Astrocyte (in vitro differentiated cells and primary cell): Measurements from ENCODE around the gene CDC20. TPM values are rescaled to one million over a fixed set of nuclear protein-coding genes. Genes with fewer than 3 reads are reported as not detected.

Experiments
- DNase-seq: peaks from one replicate; pipeline ENCODE4 v3.0.0-alpha.2; 2010; ENCODE audit warnings: low read depth
- FAIRE-seq: peaks from 2 replicates; lab custom pipeline; 2011; peaks lifted over from hg19 to GRCh38; lab: Jason Lieb, UNC
- H2AFZ ChIP-seq: 2 replicates; pipeline ENCODE4 v1.6.0; 2012; ENCODE audit warnings: low read depth, low read length, inconsistent platforms
- H3K27ac ChIP-seq: 2 replicates; pipeline ENCODE4 v1.5.1; 2011; ENCODE audit warnings: low read depth, low read length, inconsistent platforms
- H3K27me3 ChIP-seq: 2 replicates; pipeline ENCODE4 v1.6.0; 2011; ENCODE audit warnings: low read length, inconsistent platforms; ENCODE audit not compliant: insufficient read depth
- H3K36me3 ChIP-seq: 2 replicates; pipeline ENCODE4 v1.5.1; 2011; ENCODE audit warnings: low read length, inconsistent platforms; ENCODE audit not compliant: insufficient read depth
- H3K4me1 ChIP-seq: 2 replicates; pipeline ENCODE4 v1.5.1; 2011; ENCODE audit warnings: low read length, inconsistent platforms; ENCODE audit not compliant: insufficient read depth
- H3K4me2 ChIP-seq: 2 replicates; pipeline ENCODE4 v1.6.0; 2012; ENCODE audit warnings: low read length, inconsistent platforms
- H3K4me3 ChIP-seq: 2 replicates; pipeline ENCODE4 v1.5.1; 2011; ENCODE audit warnings: low read depth, mild to moderate bottlenecking, low read length, inconsistent platforms; ENCODE audit not compliant: insufficient read depth
- H3K79me2 ChIP-seq: 2 replicates; pipeline ENCODE4 v1.6.0; 2012; ENCODE audit warnings: mild to moderate bottlenecking, low read length, inconsistent platforms; ENCODE audit not compliant: insufficient read depth
- H3K9ac ChIP-seq: 2 replicates; pipeline ENCODE4 v1.6.0; 2012; ENCODE audit warnings: mild to moderate bottlenecking, low read length, inconsistent platforms
- H3K9me3 ChIP-seq: 2 replicates; pipeline ENCODE4 v1.5.1; 2012; ENCODE audit warnings: low read depth, mild to moderate bottlenecking, low read length, inconsistent platforms; ENCODE audit not compliant: insufficient read depth
- H4K20me1 ChIP-seq: 2 replicates; pipeline ENCODE4 v1.6.0; 2012; ENCODE audit warnings: low read length, inconsistent platforms; ENCODE audit not compliant: insufficient read depth
- H3K27ac Mint-ChIP-seq: one replicate; pipeline ENCODE4 v1.8.0; 2021; ENCODE audit warnings: mild to moderate bottlenecking, mixed read lengths; ENCODE audit not compliant: unreplicated experiment
- H3K27me3 Mint-ChIP-seq: one replicate; pipeline ENCODE4 v1.8.0; 2021; ENCODE audit warnings: low read depth, mixed read lengths; ENCODE audit not compliant: unreplicated experiment
- H3K36me3 Mint-ChIP-seq: one replicate; pipeline ENCODE4 v1.8.0; 2021; ENCODE audit warnings: low read depth, mixed read lengths; ENCODE audit not compliant: unreplicated experiment
- H3K4me1 Mint-ChIP-seq: one replicate; pipeline ENCODE4 v1.8.0; 2021; ENCODE audit warnings: low read depth, mixed read lengths; ENCODE audit not compliant: unreplicated experiment
- H3K4me3 Mint-ChIP-seq: one replicate; pipeline ENCODE4 v1.8.0; 2021; ENCODE audit warnings: mild to moderate bottlenecking, moderate library complexity, mixed read lengths; ENCODE audit not compliant: unreplicated experiment
- H3K9me3 Mint-ChIP-seq: one replicate; pipeline ENCODE4 v1.8.0; 2021; ENCODE audit warnings: mild to moderate bottlenecking, mixed read lengths; ENCODE audit not compliant: unreplicated experiment
- CTCF ChIP-seq: IDR thresholded peaks from 2 replicates; pipeline ENCODE4 v1.5.1; 2011; ENCODE audit warnings: low read depth, mild to moderate bottlenecking, inconsistent platforms, low read length, moderate library complexity; ENCODE audit not compliant: insufficient read depth
- EZH2 ChIP-seq: IDR thresholded peaks from 2 replicates; pipeline ENCODE4 v1.6.1; 2012; ENCODE audit warnings: mild to moderate bottlenecking, low read length, inconsistent platforms; ENCODE audit not compliant: insufficient read depth
- total RNA-seq: library from RNA; stranded (reverse); gene quantifications from 2 replicates; pipeline ENCODE4 v1.2.1, GENCODE V29; 2021

The CDC20 gene
- total RNA-seq, 1 donor from 2014 or later: 14.5 TPM

DNA sequence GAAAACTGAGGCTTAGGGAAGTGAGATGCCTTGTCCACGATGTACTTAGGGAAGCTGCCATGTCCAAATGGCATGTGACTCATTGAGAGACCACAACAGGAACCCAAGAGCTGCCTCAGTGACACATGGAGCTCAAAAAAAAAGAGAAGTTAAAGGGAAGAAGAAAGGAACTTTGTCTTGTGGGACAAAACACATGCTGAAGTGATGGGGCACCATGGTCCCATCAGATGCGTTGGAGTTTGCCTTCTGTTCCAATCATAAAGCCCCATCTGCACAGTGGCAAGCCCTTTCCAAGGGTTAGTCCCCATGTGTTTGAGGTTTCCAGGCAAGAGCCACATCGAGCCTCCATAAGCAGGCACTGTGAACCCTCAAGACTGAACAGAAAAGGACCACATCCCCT lies 22.8 kb downstream of the CDC20 start:
- Mint-ChIP-seq H3K27me3 (no peaks in the 10 kb centered on the region), H3K4me3 (no peak overlapping the region), H3K27ac (no peak overlapping the region), H3K36me3 (peaks cover 25% of the 10 kb centered on the region), H3K9me3 (no peaks in the 10 kb centered on the region), H3K4me1 (peaks cover 6% of the 10 kb centered on the region)
- DNase-seq (no peak), FAIRE-seq (no peak)
- H4K20me1 ChIP-seq: peaks cover 11% of the 10 kb centered on the region
- no peak for TF ChIP-seq EZH2
- no peak for TF ChIP-seq CTCF
- no peak overlapping the region for H3K9ac ChIP-seq
- peaks cover 50% of the 10 kb centered on the region for H3K36me3 ChIP-seq
- no peaks in the 10 kb centered on the region for H3K27me3 ChIP-seq
- H3K27ac ChIP-seq: no peak overlapping the region
- no peak overlapping the region for H2AFZ ChIP-seq
- H3K4me1 ChIP-seq: no peaks in the 10 kb centered on the region
- H3K4me2 ChIP-seq: no peak overlapping the region
- no peaks in the 10 kb centered on the region for H3K9me3 ChIP-seq
- H3K4me3 ChIP-seq: no peak overlapping the region
- peaks cover 4% of the 10 kb centered on the region for H3K79me2 ChIP-seq

- Histone ChIP-seq H3K79me2 (peaks cover 10% of the 10 kb centered on the region), H3K4me1 (no peaks in the 10 kb centered on the region), H4K20me1 (peaks cover 16% of the 10 kb centered on the region), H3K9me3 (no peaks in the 10 kb centered on the region), H3K27me3 (no peaks in the 10 kb centered on the region), H3K4me3 (no peak overlapping the region), H3K27ac (no peak overlapping the region), H2AFZ (no peak overlapping the region), H3K9ac (no peak overlapping the region), H3K4me2 (no peak overlapping the region), H3K36me3 (peaks cover 56% of the 10 kb centered on the region)
- no peaks in the 10 kb centered on the region for H3K27me3 Mint-ChIP-seq
- TF ChIP-seq EZH2: no peak
- no peak for TF ChIP-seq CTCF
- H3K27ac Mint-ChIP-seq: no peak overlapping the region
- no peak overlapping the region for H3K4me3 Mint-ChIP-seq
- DNase-seq (no peak), FAIRE-seq (no peak)
- H3K9me3 Mint-ChIP-seq: no peaks in the 10 kb centered on the region
- peaks cover 26% of the 10 kb centered on the region for H3K36me3 Mint-ChIP-seq
- peaks cover 6% of the 10 kb centered on the region for H3K4me1 Mint-ChIP-seq
These were observed 23.4 kb downstream of the CDC20 start for GRCh38 chr1:43382027-43382779.

GRCh38 chr1:43383449-43383848 lies 24.7 kb downstream of the CDC20 start:
- H3K4me1 ChIP-seq: peaks cover 7% of the 10 kb centered on the region
- no peak for TF ChIP-seq CTCF
- TF ChIP-seq EZH2: no peak
- no peak overlapping the region for H3K4me2 ChIP-seq
- Mint-ChIP-seq H3K4me3 (no peak overlapping the region), H3K9me3 (no peaks in the 10 kb centered on the region), H3K27me3 (no peaks in the 10 kb centered on the region), H3K4me1 (peaks cover 16% of the 10 kb centered on the region), H3K27ac (no peak overlapping the region), H3K36me3 (peaks cover 26% of the 10 kb centered on the region)
- H3K9me3 ChIP-seq: no peaks in the 10 kb centered on the region
- H3K79me2 ChIP-seq: peaks cover 23% of the 10 kb centered on the region
- H3K27me3 ChIP-seq: no peaks in the 10 kb centered on the region
- no peak overlapping the region for H3K27ac ChIP-seq
- H3K4me3 ChIP-seq: no peak overlapping the region
- H2AFZ ChIP-seq: no peak overlapping the region
- H4K20me1 ChIP-seq: peaks cover 28% of the 10 kb centered on the region
- DNase-seq (no peak), FAIRE-seq (no peak)
- H3K36me3 ChIP-seq: peaks cover 64% of the 10 kb centered on the region
- H3K9ac ChIP-seq: no peak overlapping the region
